SK-N-SH (cell line): ENCODE measurements around the gene LSM7. TPM values are rescaled to one million over a fixed set of nuclear protein-coding genes. Genes with fewer than 3 reads are reported as not detected.

Source experiments
- CTCF ChIA-PET: fragments of 300-600, 350-600 bp; formaldehyde crosslinking; extraction: SDS; loops from one replicate; lab custom pipeline; 2021; lab: Yijun Ruan, JAX
- POLR2A ChIA-PET: fragments of 350-600 bp; sonication (Branson Sonifier 250); formaldehyde crosslinking; extraction: SDS; loops from one replicate; lab custom pipeline; 2020; ENCODE audit warnings: antibody characterized with exemption, inconsistent platforms; lab: Yijun Ruan, JAX
- DNase-seq: peaks from one replicate; pipeline ENCODE4 v3.0.0; 2012
- H2AFZ ChIP-seq: fragments of 200-600 bp; sonication (generic); 2 replicates; pipeline ENCODE4 v1.8.1; 2016; ENCODE audit warnings: antibody characterized with exemption, mild to moderate bottlenecking, low read depth
- H3F3A ChIP-seq: fragments of 200-600 bp; sonication (generic); replicated peaks from 2 replicates; pipeline ENCODE3; 2016; ENCODE audit warnings: antibody characterized with exemption, mild to moderate bottlenecking; ENCODE audit not compliant: insufficient read depth
- H3K27ac ChIP-seq, 2 experiments: fragments of 200-500 bp in 1 of 2; fragments of 200-600 bp in 1 of 2; sonication (Bioruptor generic) in 1 of 2; sonication (generic), shearing (Covaris generic) in 1 of 2; 2 replicates each; pipeline versions ENCODE4 v1.5.1 to v1.6.1; 2014 to 2016; ENCODE audit warnings: low read depth in 2 of 2, inconsistent platforms in 1 of 2, low read length in 1 of 2, mild to moderate bottlenecking in 1 of 2, mixed read lengths in 1 of 2
- H3K27me3 ChIP-seq: fragments of 200-600 bp; sonication (generic), shearing (Covaris generic); 2 replicates; pipeline ENCODE4 v1.6.1; 2016; ENCODE audit warnings: mixed run types; ENCODE audit not compliant: insufficient read depth
- H3K36me3 ChIP-seq, 2 experiments: fragments of 200-500 bp in 1 of 2; fragments of 200-600 bp in 1 of 2; sonication (Bioruptor generic) in 1 of 2; sonication (generic) in 1 of 2; replicated peaks in 1 of 2; 2 replicates each; pipeline versions ENCODE3 to v1.5.1; 2014 to 2016; ENCODE audit warnings: low read length in 1 of 2, mild to moderate bottlenecking in 1 of 2; ENCODE audit not compliant: insufficient read depth in 2 of 2, control insufficient read depth in 1 of 2
- H3K4me1 ChIP-seq, 2 experiments: fragments of 200-500 bp in 1 of 2; fragments of 200-600 bp in 1 of 2; sonication (Bioruptor generic) in 1 of 2; sonication (generic), shearing (Covaris generic) in 1 of 2; 2 replicates each; pipeline versions ENCODE4 v1.5.1 to v1.6.1; 2014 to 2016; ENCODE audit warnings: low read depth in 1 of 2, low read length in 1 of 2, mixed run types in 1 of 2; ENCODE audit not compliant: insufficient read depth in 2 of 2, control insufficient read depth in 1 of 2
- H3K4me2 ChIP-seq: fragments of 200-600 bp; sonication (generic), shearing (Covaris generic); 2 replicates; pipeline ENCODE4 v1.6.1; 2017; ENCODE audit warnings: mixed run types
- H3K4me3 ChIP-seq, 2 experiments: fragments of 200-500 bp in 1 of 2; fragments of 200-600 bp in 1 of 2; sonication (Bioruptor generic) in 1 of 2; sonication (generic), shearing (Covaris generic) in 1 of 2; 2 replicates each; pipeline versions ENCODE4 v1.5.1 to v1.8.1; 2014 to 2016; ENCODE audit warnings: low read depth in 2 of 2, inconsistent platforms in 1 of 2, low read length in 1 of 2, mild to moderate bottlenecking in 1 of 2, mixed read lengths in 1 of 2, moderate library complexity in 1 of 2
- H3K79me2 ChIP-seq: fragments of 200-600 bp; sonication (generic); 2 replicates; pipeline ENCODE4 v1.8.1; 2017; ENCODE audit warnings: mild to moderate bottlenecking; ENCODE audit not compliant: insufficient read depth
- H3K9ac ChIP-seq: fragments of 200-600 bp; sonication (generic); 2 replicates; pipeline ENCODE4 v1.6.1; 2017; ENCODE audit warnings: mixed run types
- H3K9me2 ChIP-seq: fragments of 200-600 bp; sonication (generic); 2 replicates; pipeline ENCODE4 v1.6.1; 2017; ENCODE audit warnings: mixed run types
- H3K9me3 ChIP-seq: fragments of 200-600 bp; sonication (generic); 2 replicates; pipeline ENCODE4 v1.6.1; 2017; ENCODE audit warnings: mixed run types, mild to moderate bottlenecking, moderate library complexity
- H4K20me1 ChIP-seq: fragments of 200-600 bp; sonication (generic); 2 replicates; pipeline ENCODE4 v1.6.1; 2017; ENCODE audit warnings: mild to moderate bottlenecking, mixed run types; ENCODE audit not compliant: insufficient read depth
- CHD2 ChIP-seq: fragments of 150-350 bp; IDR thresholded peaks from 2 replicates; pipeline ENCODE4 v1.6.1; 2018; ENCODE audit warnings: low read length; ENCODE audit not compliant: partially characterized antibody
- ELF1 ChIP-seq: IDR thresholded peaks from 2 replicates; pipeline ENCODE4 v1.4.0; 2012
- EP300 ChIP-seq, 2 experiments: IDR thresholded peaks; 2 replicates each; pipeline versions ENCODE4 v1.4.0 to v1.6.1; 2012; ENCODE audit warnings: borderline replicate concordance in 1 of 2, low read depth in 1 of 2, low read length in 1 of 2
- FOSL2 ChIP-seq: IDR thresholded peaks from 2 replicates; pipeline ENCODE4 v1.4.0; 2012; ENCODE audit warnings: low read depth, mild to moderate bottlenecking, moderate library complexity, borderline replicate concordance
- FOXJ3 ChIP-seq: sonication (generic); formaldehyde crosslinking; IDR thresholded peaks from 2 replicates; pipeline ENCODE4 v1.5.1; 2020; ENCODE audit warnings: mild to moderate bottlenecking, missing genetic modification reagents
- FOXM1 ChIP-seq: IDR thresholded peaks from 2 replicates; pipeline ENCODE4 v1.4.0; 2012; ENCODE audit warnings: low read depth, mild to moderate bottlenecking
- GABPA ChIP-seq: IDR thresholded peaks from 2 replicates; pipeline ENCODE4 v1.4.0; 2012; ENCODE audit warnings: low read depth, mild to moderate bottlenecking
- MEF2A ChIP-seq: IDR thresholded peaks from 2 replicates; pipeline ENCODE4 v1.4.0; 2012; ENCODE audit warnings: low read depth, borderline replicate concordance
- RXRA ChIP-seq: IDR thresholded peaks from 2 replicates; pipeline ENCODE4 v1.4.0; 2012; ENCODE audit warnings: low read depth, mild to moderate bottlenecking, borderline replicate concordance
- SIN3A ChIP-seq: IDR thresholded peaks from 2 replicates; pipeline ENCODE4 v1.6.1; 2012; ENCODE audit warnings: low read depth, mild to moderate bottlenecking, low read length, moderate library complexity, borderline replicate concordance
- SMC3 ChIP-seq: IDR thresholded peaks from 2 replicates; pipeline ENCODE4 v1.6.1; 2012; ENCODE audit warnings: low read depth, low read length, improper control_type of control experiment
- TAF1 ChIP-seq: IDR thresholded peaks from 2 replicates; pipeline ENCODE4 v1.6.1; 2012; ENCODE audit warnings: low read depth, mild to moderate bottlenecking, low read length, moderate library complexity, borderline replicate concordance
- YY1 ChIP-seq: IDR thresholded peaks from 2 replicates; pipeline ENCODE4 v1.4.0; 2012; ENCODE audit warnings: low read depth, mild to moderate bottlenecking
- WGBS: methylation state at CpG from one replicate; pipeline ENCODE4 v1.1.6; 2017; ENCODE audit warnings: low lambda C conversion rate; 5-methylcytosine and 5-hydroxymethylcytosine counted together
- polyA plus RNA-seq, 3 experiments: library from polyadenylated mRNA; depleted of rRNA; stranded (reverse); fragments of >200 nt; gene quantifications; 2 replicates each; pipeline ENCODE4 v1.2.3, GENCODE V29; 2012
- TF ChIP-seq, protein P1 (sequence below): IDR thresholded peaks from 2 replicates; pipeline ENCODE4 v1.4.0; 2012; ENCODE audit warnings: low read depth, borderline replicate concordance
- TF ChIP-seq, protein P2 (sequence below): IDR thresholded peaks from 2 replicates; pipeline ENCODE4 v1.6.1; 2012; ENCODE audit warnings: mild to moderate bottlenecking, low read depth, low read length, moderate library complexity
- TF ChIP-seq, protein P3 (sequence below): IDR thresholded peaks from 2 replicates; pipeline ENCODE4; 2012
- TF ChIP-seq, protein P4 (sequence below): IDR thresholded peaks from 2 replicates; pipeline ENCODE4 v1.4.0; 2012; ENCODE audit warnings: low read depth, borderline replicate concordance
- TF ChIP-seq, protein P5 (sequence below): fragments of 150-350 bp; IDR thresholded peaks from 2 replicates; pipeline ENCODE4 v1.6.1; 2016; ENCODE audit warnings: mild to moderate bottlenecking, low read depth, low read length
- TF ChIP-seq, protein P6 (sequence below): fragments of 200-600 bp; sonication (generic); IDR thresholded peaks from 2 replicates; pipeline ENCODE4 v1.6.1; 2017; ENCODE audit warnings: antibody characterized with exemption, mild to moderate bottlenecking, moderate library complexity

Gene LSM7
- polyA plus RNA-seq, 1 of the 3 experiments (the other 2 are of a cell fraction) = 1,193 TPM

DNA sequence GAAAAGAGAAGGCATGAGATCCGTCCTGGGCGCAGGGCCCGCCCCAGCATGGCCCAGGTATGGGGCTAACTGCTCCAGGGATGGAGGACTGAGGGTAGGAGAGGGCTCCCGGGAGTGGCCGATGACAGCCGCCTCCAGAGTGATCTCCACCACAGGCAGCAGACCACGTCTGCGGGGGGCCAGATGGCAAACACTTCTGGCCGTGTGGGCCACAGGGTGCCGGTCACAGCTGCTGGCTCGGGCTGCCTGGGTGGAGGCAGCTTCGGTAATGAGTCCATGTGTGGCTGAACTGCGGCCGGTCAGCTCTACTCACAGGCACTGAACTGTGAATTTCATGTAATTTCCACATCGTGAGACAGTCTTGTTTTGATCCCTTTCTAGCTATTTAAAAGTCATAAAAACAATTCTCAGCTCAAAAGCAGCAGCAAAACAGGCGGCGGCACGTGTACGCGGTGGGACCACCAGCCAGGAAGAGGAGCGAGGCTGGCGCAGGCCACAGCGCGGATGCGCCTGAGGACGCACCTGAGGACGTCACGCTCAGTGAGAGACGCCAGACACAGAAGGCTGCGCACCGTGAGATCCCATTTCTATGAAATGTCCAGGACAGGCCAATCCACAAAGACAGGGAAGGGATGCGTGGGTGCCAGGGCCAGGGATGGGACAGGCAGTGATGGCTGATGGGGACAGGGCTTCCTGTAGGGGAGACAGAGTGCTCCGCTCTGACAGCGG, 4.0 kb downstream of the LSM7 start:
- 94% methylated on average over 28 of the region's 34 CpGs for WGBS
- Histone ChIP-seq H3K27me3 (no peaks in the 10 kb centered on the region), H3K27ac (no peak overlapping the region), H3K4me2 (no peak overlapping the region), H3K4me1 (peaks cover 1 to 8% of the 10 kb centered on the region in 2 experiments; a peak in 2 of 4 replicates), H3K9me3 (no peaks in the 10 kb centered on the region), H3K4me3 (no peak overlapping the region), H3K9ac (no peak overlapping the region), H3K79me2 (peaks cover 39% of the 10 kb centered on the region), H3K9me2 (no peaks in the 10 kb centered on the region), H3F3A (no peaks in the 10 kb centered on the region), H4K20me1 (0 out of 2 replicates have a peak, but pooled peaks cover 8% of the 10 kb centered on the region), H3K36me3 (peaks cover 3 to 21% of the 10 kb centered on the region in 2 experiments), H2AFZ (no peak overlapping the region)
- DNase-seq = no peak
- ChIA-PET POLR2A (no interaction called here), CTCF (interaction anchor here (3.7 to 5.2 kb wide), 2 partner anchors 9 to 49 kb away, joined by 16 to 51 read pairs; no protein-coding TSS in a partner anchor)
- TF ChIP-seq FOXJ3 (CRISPR knock-in tag) (no peak), ELF1 (no peak), FOXM1 (no peak), YY1 (no peak), RXRA (no peak), SIN3A (no peak), TAF1 (no peak), FOSL2 (no peak), CHD2 (no peak), SMC3 (no peak), MEF2A (no peak), EP300 (IDR thresholded peaks at IDR 0.05; ENCODE audit: borderline replicate concordance in 1 of 2, low read depth in 1 of 2, low read length in 1 of 2) (no peak), GABPA (no peak)
- TF ChIP-seq, protein P1, sequence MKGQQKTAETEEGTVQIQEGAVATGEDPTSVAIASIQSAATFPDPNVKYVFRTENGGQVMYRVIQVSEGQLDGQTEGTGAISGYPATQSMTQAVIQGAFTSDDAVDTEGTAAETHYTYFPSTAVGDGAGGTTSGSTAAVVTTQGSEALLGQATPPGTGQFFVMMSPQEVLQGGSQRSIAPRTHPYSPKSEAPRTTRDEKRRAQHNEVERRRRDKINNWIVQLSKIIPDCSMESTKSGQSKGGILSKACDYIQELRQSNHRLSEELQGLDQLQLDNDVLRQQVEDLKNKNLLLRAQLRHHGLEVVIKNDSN = no peak
- TF ChIP-seq, protein P2, sequence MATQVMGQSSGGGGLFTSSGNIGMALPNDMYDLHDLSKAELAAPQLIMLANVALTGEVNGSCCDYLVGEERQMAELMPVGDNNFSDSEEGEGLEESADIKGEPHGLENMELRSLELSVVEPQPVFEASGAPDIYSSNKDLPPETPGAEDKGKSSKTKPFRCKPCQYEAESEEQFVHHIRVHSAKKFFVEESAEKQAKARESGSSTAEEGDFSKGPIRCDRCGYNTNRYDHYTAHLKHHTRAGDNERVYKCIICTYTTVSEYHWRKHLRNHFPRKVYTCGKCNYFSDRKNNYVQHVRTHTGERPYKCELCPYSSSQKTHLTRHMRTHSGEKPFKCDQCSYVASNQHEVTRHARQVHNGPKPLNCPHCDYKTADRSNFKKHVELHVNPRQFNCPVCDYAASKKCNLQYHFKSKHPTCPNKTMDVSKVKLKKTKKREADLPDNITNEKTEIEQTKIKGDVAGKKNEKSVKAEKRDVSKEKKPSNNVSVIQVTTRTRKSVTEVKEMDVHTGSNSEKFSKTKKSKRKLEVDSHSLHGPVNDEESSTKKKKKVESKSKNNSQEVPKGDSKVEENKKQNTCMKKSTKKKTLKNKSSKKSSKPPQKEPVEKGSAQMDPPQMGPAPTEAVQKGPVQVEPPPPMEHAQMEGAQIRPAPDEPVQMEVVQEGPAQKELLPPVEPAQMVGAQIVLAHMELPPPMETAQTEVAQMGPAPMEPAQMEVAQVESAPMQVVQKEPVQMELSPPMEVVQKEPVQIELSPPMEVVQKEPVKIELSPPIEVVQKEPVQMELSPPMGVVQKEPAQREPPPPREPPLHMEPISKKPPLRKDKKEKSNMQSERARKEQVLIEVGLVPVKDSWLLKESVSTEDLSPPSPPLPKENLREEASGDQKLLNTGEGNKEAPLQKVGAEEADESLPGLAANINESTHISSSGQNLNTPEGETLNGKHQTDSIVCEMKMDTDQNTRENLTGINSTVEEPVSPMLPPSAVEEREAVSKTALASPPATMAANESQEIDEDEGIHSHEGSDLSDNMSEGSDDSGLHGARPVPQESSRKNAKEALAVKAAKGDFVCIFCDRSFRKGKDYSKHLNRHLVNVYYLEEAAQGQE = no peak
- TF ChIP-seq, protein P3, sequence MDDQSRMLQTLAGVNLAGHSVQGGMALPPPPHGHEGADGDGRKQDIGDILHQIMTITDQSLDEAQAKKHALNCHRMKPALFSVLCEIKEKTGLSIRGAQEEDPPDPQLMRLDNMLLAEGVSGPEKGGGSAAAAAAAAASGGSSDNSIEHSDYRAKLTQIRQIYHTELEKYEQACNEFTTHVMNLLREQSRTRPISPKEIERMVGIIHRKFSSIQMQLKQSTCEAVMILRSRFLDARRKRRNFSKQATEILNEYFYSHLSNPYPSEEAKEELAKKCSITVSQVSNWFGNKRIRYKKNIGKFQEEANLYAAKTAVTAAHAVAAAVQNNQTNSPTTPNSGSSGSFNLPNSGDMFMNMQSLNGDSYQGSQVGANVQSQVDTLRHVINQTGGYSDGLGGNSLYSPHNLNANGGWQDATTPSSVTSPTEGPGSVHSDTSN = no peak
- TF ChIP-seq, protein P4, sequence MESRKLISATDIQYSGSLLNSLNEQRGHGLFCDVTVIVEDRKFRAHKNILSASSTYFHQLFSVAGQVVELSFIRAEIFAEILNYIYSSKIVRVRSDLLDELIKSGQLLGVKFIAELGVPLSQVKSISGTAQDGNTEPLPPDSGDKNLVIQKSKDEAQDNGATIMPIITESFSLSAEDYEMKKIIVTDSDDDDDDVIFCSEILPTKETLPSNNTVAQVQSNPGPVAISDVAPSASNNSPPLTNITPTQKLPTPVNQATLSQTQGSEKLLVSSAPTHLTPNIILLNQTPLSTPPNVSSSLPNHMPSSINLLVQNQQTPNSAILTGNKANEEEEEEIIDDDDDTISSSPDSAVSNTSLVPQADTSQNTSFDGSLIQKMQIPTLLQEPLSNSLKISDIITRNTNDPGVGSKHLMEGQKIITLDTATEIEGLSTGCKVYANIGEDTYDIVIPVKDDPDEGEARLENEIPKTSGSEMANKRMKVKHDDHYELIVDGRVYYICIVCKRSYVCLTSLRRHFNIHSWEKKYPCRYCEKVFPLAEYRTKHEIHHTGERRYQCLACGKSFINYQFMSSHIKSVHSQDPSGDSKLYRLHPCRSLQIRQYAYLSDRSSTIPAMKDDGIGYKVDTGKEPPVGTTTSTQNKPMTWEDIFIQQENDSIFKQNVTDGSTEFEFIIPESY = no peak
- TF ChIP-seq, protein P5, sequence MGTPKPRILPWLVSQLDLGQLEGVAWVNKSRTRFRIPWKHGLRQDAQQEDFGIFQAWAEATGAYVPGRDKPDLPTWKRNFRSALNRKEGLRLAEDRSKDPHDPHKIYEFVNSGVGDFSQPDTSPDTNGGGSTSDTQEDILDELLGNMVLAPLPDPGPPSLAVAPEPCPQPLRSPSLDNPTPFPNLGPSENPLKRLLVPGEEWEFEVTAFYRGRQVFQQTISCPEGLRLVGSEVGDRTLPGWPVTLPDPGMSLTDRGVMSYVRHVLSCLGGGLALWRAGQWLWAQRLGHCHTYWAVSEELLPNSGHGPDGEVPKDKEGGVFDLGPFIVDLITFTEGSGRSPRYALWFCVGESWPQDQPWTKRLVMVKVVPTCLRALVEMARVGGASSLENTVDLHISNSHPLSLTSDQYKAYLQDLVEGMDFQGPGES = no peak
- TF ChIP-seq, protein P6, sequence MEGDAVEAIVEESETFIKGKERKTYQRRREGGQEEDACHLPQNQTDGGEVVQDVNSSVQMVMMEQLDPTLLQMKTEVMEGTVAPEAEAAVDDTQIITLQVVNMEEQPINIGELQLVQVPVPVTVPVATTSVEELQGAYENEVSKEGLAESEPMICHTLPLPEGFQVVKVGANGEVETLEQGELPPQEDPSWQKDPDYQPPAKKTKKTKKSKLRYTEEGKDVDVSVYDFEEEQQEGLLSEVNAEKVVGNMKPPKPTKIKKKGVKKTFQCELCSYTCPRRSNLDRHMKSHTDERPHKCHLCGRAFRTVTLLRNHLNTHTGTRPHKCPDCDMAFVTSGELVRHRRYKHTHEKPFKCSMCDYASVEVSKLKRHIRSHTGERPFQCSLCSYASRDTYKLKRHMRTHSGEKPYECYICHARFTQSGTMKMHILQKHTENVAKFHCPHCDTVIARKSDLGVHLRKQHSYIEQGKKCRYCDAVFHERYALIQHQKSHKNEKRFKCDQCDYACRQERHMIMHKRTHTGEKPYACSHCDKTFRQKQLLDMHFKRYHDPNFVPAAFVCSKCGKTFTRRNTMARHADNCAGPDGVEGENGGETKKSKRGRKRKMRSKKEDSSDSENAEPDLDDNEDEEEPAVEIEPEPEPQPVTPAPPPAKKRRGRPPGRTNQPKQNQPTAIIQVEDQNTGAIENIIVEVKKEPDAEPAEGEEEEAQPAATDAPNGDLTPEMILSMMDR = no peak
